Activated T-cell treated with anti-CD3 and anti-CD28 coated beads, Interleukin-2, amount 50 U/mL, for 4 hours (primary cell): ENCODE results near the gene PPP1R37. TPM values are rescaled to one million over a fixed set of nuclear protein-coding genes. Genes with fewer than 3 reads are reported as not detected.

Experiments used
- ATAC-seq, 2 donors: fragments of 200-7000 bp; cut with Tn5 transposase; one replicate each; pipeline ENCODE4 v1.10.0; 2021
- DNase-seq: peaks from one replicate; pipeline ENCODE4 v3.0.0-alpha.2; 2020
- H3K27me3 Mint-ChIP-seq: one replicate; pipeline ENCODE4 v1.8.0; 2021; ENCODE audit warnings: low read depth, mixed read lengths
- H3K36me3 Mint-ChIP-seq: one replicate; pipeline ENCODE4 v1.8.0; 2022; ENCODE audit warnings: mixed read lengths; ENCODE audit not compliant: insufficient read depth
- H3K4me1 Mint-ChIP-seq: one replicate; pipeline ENCODE4 v1.8.0; 2021; ENCODE audit warnings: low read depth, mixed read lengths
- H3K4me3 Mint-ChIP-seq: one replicate; pipeline ENCODE4 v1.8.0; 2021; ENCODE audit warnings: mild to moderate bottlenecking, moderate library complexity, mixed read lengths
- H3K9me3 Mint-ChIP-seq: one replicate; pipeline ENCODE4 v1.8.0; 2021; ENCODE audit warnings: mixed read lengths
- total RNA-seq, 3 donors: library from RNA; stranded (reverse); gene quantifications; one replicate each; pipeline ENCODE4 v1.2.1, GENCODE V29; 2021

The PPP1R37 gene
- total RNA-seq, 3 donors from 2014 or later: 23.2 to 24.9 (median 24.7) TPM

DNA sequence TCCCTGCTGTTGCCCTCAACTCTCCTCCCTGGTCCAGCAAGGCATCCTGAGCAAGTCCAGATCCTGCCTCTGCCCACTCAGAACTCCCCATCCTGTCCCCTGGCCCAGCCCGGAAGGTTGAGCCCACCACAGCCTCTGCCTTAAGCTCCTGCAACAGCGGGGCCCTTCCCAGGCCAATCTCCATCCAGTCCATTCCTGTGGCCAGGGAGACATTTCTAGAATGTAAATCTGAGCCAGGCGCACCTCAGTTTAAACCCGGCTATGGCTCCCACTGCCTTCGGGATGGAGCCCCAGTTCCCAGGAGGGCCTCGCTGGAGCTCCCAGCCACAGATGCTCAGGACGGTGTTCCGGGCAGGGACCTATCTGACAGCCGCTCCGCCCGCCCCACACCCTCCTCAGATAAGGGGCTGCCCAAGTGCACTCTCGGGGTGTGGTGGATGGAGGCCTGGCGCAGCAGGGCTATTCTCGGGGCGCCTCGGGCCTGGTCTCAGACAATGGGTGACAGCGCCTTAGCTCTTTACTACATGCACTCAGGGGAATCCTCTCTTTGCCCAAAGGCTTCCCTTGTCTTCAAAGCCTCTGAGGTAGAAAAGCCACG lies 79.7 kb downstream of the PPP1R37 start:
- Mint-ChIP-seq H3K36me3 (no peaks in the 10 kb centered on the region), H3K4me1 (peaks cover 51% of the 10 kb centered on the region), H3K9me3 (no peaks in the 10 kb centered on the region), H3K4me3 (no peak overlapping the region), H3K27me3 (no peaks in the 10 kb centered on the region)
- DNase-seq (no peak), ATAC-seq (no peak)

DNA sequence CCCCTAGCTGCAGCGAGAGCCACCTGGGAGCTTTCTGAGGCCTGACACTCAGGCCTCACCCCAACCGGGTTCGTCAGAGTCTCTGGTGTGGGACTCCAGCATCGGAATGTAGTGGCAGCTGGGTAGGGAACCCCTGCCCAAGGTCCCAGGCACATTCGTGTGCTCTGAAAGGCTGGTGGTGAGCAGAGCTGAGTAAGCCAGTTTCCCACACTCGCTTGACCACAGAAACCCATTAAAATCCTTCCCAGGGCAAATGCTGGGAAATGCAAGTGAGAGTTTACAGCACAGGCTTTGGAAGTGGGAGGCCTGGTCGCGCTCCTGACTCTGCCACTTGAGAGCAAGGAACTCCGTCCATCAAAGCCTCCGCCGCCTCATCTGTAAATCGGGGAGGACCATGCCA lies 80.8 kb downstream of the PPP1R37 start:
- Mint-ChIP-seq H3K4me1 (peaks cover 52% of the 10 kb centered on the region), H3K36me3 (no peaks in the 10 kb centered on the region), H3K27me3 (no peaks in the 10 kb centered on the region), H3K9me3 (no peaks in the 10 kb centered on the region), H3K4me3 (no peak overlapping the region)
- DNase-seq: no peak
- no peak for ATAC-seq

DNA sequence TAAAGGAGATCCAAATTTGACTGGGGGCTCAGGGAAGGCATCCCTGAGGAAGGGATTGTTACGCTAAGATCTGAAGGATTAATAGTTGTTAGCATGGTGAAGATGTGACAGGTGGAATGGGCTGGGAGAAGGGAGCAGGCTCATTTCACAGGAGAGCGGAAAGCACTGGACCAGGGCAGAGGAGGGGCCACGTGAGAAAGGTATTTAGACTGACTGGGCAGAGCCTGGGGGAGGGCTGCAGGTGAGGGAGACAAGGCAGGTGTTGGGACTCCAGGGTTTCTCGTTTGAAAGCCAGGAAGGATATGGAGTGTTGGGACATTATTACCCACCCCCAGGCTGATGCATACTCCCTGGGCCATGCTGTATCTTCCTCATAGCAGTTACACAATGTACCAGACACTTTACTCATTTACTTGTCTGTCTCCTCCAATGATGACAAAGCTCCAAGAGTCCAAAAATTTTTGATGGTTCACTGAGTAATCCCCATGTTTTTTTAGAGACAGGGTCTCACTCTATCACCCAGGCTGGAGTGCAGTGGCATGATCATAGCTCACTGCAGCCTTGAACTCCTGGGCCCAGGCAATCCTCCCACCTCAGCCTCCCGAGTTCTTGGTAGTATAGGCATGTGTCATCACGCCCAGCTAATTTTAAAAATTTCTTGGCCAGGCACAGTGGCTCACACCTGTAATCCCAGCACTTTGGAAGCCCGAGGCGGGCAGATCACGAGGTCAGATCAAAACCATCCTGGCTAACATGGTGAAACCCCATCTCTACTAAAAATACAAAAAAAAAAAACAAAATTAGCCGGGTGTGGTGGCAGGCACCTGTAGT lies 82.8 kb downstream of the PPP1R37 start:
- ATAC-seq (no peak), DNase-seq (no peak)
- Mint-ChIP-seq H3K4me3 (peak overlapping the region; percentile 13), H3K4me1 (peaks cover 51% of the 10 kb centered on the region), H3K36me3 (no peaks in the 10 kb centered on the region), H3K9me3 (no peaks in the 10 kb centered on the region), H3K27me3 (no peaks in the 10 kb centered on the region)

DNA sequence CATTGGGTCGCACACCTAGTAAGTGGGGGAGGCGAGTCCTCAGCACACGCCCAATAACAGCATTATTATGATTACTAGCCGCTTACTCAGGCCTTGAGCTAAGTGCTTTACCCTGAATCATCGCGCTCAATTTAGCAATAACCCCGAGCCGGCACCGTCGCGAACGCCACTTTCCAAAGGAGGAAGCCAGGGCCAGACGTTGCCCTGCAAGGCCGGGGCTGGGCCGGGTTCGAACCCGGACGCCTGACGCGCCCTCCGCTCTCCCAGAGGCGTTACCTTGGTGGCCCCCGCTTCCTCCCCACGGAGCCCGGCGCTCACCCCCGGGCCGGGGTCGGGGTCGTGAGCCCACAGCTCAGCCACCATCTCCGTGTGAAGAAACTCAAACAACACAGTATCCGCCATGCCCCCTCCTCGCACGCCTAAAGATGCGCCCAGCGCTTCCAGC lies 84.9 kb downstream of the PPP1R37 start, which contains the start of gene TRAPPC6A:
Gene TRAPPC6A, minus strand, starts transcription at position 421 of the 445 bp plus-strand sequence. Its CDS starts 19 bp downstream, at position 402.
- no peaks in the 10 kb centered on the region for H3K9me3 Mint-ChIP-seq
- DNase-seq (no peak), ATAC-seq (peak; percentile 2)
- H3K27me3 Mint-ChIP-seq: no peaks in the 10 kb centered on the region
- H3K4me1 Mint-ChIP-seq: peaks cover 47% of the 10 kb centered on the region
- H3K4me3 Mint-ChIP-seq: peak within 1 kb of the TSS; percentile 85
- peaks cover 6% of the 10 kb centered on the region for H3K36me3 Mint-ChIP-seq

DNA sequence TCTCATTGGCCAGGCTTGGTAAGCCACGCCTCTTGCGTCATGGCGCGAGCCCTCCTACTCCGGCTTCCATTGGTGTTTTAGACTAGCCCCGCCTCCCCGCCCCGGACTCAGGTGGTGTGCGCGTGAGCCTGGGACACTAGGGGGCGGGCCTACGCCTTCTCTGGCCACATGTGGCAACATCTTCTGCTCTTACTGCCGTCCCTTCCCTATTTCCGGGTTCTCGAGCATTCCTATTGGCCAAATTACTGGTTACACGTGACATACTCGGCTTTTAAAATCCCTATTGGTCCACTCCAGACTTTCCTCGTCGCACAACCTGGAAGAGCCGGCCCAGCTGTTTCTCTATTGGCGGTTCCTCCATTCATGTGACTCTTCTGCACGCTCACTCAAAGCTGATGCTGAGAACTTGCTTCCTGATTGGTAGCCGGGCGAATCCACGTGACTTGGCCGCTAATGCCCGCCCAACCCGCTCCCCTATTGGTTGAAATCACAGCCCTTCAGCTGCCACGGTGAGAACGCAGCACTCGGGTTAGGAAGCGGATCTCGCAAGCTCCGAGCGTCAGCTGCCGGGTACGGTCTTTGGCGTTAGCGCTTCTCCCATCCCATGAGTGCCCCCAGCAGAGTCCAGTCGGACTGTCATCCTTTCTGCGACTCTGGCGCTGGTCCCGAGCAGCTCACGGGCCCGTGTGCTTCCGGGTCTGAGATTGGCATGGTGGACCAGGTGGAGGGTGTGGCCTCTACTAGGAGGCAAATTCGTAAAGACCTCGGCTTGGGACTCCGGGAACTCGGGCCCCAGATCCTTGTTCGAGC lies 85.5 kb downstream of the PPP1R37 start, which contains the start of gene BLOC1S3:
Gene BLOC1S3, plus strand, starts transcription at position 523 of the 810 bp plus-strand sequence. CDS start 513 bp downstream, outside the sequence.
- ATAC-seq (peak; percentile 87 to 89), DNase-seq (peak; percentile 100)
- H3K36me3 Mint-ChIP-seq: peaks cover 6% of the 10 kb centered on the region
- H3K9me3 Mint-ChIP-seq: no peaks in the 10 kb centered on the region
- peaks cover 44% of the 10 kb centered on the region for H3K4me1 Mint-ChIP-seq
- no peaks in the 10 kb centered on the region for H3K27me3 Mint-ChIP-seq
- H3K4me3 Mint-ChIP-seq: peak within 1 kb of the TSS; percentile 85

DNA sequence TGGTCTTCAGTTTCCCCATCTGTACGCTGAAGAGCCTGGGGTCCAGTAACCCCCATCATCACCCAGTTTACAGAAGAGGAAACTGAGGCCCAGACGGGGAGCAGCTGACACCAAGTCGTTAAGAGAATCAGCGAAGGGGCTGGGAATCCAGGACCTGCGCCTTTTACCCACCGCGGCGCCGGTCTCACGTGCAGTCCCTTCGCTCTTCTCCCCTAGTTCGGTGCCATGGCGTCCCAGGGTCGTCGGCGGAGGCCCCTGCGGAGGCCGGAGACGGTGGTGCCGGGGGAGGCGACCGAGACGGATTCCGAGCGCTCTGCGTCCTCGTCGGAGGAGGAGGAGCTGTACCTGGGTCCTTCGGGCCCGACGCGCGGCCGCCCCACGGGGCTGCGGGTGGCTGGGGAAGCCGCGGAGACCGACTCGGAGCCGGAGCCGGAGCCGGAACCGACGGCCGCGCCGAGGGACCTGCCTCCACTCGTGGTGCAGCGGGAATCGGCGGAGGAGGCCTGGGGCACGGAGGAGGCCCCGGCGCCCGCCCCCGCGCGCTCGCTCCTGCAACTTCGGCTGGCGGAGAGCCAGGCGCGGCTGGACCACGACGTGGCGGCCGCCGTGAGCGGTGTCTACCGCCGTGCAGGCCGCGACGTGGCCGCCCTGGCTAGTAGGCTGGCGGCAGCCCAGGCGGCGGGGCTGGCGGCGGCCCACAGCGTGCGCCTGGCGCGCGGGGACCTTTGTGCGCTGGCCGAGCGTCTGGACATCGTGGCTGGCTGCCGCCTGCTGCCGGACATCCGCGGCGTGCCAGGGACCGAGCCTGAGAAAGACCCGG lies 86.3 kb downstream of the PPP1R37 start:
- Mint-ChIP-seq H3K4me1 (peaks cover 37% of the 10 kb centered on the region), H3K4me3 (peak overlapping the region; percentile 85), H3K9me3 (no peaks in the 10 kb centered on the region), H3K36me3 (peaks cover 6% of the 10 kb centered on the region), H3K27me3 (no peaks in the 10 kb centered on the region)
- peak; percentile 5 to 8 for ATAC-seq
- no peak for DNase-seq

DNA sequence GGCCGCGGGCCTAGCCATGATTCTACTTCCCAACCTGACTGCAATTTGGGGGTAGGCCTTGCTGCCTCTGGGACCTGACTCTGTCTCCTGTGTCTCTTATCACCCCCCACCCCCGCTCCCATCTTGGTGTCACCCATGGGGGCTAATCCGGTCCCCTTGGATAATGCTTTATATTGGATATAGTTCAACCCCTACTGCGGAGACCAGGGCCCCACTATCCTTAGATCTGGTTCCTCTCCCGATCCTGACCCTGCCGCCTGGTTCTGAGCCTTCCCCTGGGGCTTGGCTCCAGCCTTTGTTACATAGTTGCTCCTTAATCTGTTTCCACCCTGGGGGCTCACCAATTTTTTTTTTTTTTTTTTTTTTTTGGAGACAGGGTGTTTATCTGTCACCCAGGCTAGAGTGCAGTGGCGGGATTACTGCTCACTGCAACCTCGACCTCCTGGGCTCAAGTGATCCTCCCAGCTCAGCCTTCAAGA lies 87.0 kb downstream of the PPP1R37 start:
- Mint-ChIP-seq H3K9me3 (no peaks in the 10 kb centered on the region), H3K27me3 (no peaks in the 10 kb centered on the region), H3K36me3 (peaks cover 6% of the 10 kb centered on the region), H3K4me1 (peaks cover 38% of the 10 kb centered on the region), H3K4me3 (peak overlapping the region; percentile 80)
- DNase-seq (no peak), ATAC-seq (no peak)

DNA sequence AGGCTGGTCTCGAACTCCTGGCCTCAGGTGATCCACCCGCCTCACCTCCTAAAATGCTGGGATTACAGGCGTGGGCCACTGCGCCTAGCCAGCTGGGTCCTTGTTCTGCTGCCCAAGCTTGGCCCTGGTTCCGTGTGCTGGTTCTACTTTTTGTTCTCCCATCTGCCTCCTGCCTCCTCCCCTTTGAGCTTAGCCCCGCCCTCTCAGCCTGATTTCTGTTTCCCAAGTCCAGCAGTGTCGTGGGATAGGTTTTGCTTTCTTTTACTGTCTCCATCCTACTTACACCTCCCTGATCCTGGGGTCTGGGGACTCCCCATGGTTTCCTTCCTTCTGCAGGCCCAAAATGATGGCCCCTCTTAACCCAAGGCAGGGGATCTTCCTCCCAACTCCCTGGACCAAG lies 88.0 kb downstream of the PPP1R37 start:
- Mint-ChIP-seq H3K4me1 (peaks cover 33% of the 10 kb centered on the region), H3K36me3 (peaks cover 6% of the 10 kb centered on the region)
- ATAC-seq: no peak

DNA sequence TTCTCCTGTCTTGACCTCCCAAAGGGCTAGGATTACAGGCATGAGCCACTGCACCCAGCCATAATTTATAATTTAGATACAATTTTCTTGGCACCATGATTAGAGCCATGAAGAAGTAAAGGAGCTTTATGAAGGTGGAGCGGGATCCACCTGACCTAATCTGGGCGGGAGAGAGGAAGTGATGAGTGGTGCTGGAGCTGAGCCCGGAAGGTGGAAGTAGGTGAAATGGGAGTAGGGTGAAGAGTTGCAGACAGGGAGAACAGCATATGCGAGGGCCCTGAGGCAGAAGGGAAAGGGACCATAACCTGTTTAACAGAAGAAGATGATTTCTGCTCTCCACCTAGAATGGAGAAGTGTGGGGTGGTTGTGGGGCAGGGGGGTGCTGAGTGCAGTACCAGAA lies 89.8 kb downstream of the PPP1R37 start:
- H3K4me3 Mint-ChIP-seq: no peak overlapping the region
- no peaks in the 10 kb centered on the region for H3K27me3 Mint-ChIP-seq
- ATAC-seq: no peak
- peaks cover 6% of the 10 kb centered on the region for H3K36me3 Mint-ChIP-seq
- no peak for DNase-seq
- peaks cover 31% of the 10 kb centered on the region for H3K4me1 Mint-ChIP-seq
- H3K9me3 Mint-ChIP-seq: no peaks in the 10 kb centered on the region

More for the DNA sequence above, 88.0 kb downstream of the PPP1R37 start:
- Mint-ChIP-seq H3K9me3 (no peaks in the 10 kb centered on the region), H3K4me3 (peak overlapping the region; percentile 80), H3K27me3 (no peaks in the 10 kb centered on the region)
- no peak for DNase-seq

DNA sequence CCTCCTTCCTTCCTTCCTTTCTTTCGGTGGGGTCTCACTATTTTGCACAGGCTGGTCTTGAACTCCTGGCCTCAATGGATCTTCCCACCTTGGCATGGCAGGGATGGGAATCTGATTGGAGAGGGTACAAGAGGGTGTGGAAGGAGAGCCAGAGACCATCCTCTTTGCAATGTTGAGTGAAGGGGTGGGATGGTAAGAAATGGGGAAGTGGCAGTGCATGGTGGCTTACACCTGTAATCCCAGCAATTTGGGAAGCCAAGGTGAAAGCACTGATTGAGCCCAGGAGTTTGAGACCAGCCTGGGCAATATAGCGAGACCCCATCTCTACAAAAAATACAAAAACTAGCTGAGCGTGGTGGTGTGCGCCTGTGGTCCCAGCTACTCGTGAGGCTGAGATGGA lies 91.1 kb downstream of the PPP1R37 start:
- Mint-ChIP-seq H3K4me1 (peaks cover 29% of the 10 kb centered on the region), H3K9me3 (no peaks in the 10 kb centered on the region)

DNA sequence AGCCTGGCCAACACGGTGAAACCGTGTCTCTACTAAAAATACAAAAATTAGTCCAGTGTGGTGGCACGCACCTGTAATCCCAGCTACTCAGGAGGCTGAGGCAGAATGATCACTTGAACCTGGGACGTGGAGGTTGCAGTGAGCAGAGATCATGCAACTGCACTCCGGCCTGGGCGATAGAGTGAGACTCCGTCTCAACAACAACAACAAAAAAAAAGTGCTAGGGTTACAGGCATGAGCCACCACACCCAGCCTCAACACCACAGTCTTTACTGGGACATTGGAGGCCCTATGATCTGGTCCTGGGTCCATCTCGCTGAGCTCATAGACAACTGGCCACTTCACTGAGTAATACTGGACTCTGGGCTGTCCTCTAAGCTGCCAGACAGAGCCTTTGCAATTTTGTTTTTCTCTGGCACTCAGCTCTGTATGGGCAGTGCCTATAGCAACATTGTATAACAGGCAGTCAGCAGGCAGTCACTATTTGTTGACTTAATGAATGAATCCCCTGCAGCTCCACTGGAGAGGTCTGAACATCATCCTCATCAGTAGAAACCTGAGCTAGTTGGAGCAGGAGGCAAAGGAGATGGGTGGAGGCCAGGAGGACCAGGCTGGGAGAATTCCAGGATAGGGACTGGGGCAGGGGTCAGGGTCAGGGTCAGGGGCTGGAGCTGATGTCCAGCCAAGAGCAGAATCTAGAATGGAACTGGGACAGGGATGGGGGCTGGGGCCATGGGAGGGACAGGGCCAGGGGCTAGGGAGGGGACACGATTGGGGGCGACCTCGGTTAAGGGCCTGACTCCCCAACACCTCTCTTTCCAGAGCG lies 93.7 kb downstream of the PPP1R37 start:
- H3K9me3 Mint-ChIP-seq: no peaks in the 10 kb centered on the region
- ATAC-seq (no peak), DNase-seq (no peak)
- H3K27me3 Mint-ChIP-seq: no peaks in the 10 kb centered on the region
- no peak overlapping the region for H3K4me3 Mint-ChIP-seq
- peaks cover 3% of the 10 kb centered on the region for H3K36me3 Mint-ChIP-seq
- H3K4me1 Mint-ChIP-seq: peaks cover 10% of the 10 kb centered on the region

More for the DNA sequence above, 91.1 kb downstream of the PPP1R37 start:
- Mint-ChIP-seq H3K4me3 (no peak overlapping the region), H3K27me3 (no peaks in the 10 kb centered on the region), H3K36me3 (peaks cover 6% of the 10 kb centered on the region)
- ATAC-seq (no peak), DNase-seq (no peak)

DNA sequence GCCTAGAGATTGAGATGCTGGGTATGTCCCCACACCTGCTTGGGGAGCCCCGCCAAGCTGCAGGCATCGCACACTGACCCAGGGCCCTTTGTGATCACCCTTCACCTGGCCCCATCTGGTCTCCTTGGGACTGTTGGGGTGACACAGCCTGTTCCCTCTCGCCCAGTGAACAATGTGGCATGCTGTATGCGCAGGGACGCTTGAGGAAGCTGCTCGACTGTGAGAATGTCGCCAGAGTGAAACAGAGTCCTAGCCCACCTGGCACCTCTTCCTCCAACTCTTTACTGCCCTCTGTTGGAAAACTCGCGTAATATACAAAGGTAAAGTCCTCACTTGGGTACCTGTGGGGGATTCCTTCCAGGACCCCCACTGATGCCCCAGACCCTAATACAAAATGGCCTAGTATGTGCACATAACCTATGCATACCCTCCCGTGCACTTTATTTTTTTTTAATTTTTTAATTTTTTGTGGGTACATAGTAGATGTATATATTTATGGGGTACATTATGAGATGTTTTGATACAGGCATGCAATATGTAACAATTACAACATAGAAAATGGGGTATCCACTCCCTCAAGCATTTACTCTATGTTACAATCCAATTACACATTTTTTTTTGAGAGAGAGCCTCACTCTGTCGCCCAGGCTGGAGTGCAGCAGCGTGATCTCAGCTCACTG lies 94.6 kb downstream of the PPP1R37 start:
- peak; percentile 69 to 82 for ATAC-seq

More for the DNA sequence above, 94.6 kb downstream of the PPP1R37 start:
- no peak for DNase-seq
- Mint-ChIP-seq H3K27me3 (no peaks in the 10 kb centered on the region), H3K9me3 (no peaks in the 10 kb centered on the region), H3K4me1 (peaks cover 8% of the 10 kb centered on the region), H3K4me3 (no peak overlapping the region), H3K36me3 (peaks cover 3% of the 10 kb centered on the region)
